ENCODE results near the gene SCAPER.

Gene SCAPER, protein sequence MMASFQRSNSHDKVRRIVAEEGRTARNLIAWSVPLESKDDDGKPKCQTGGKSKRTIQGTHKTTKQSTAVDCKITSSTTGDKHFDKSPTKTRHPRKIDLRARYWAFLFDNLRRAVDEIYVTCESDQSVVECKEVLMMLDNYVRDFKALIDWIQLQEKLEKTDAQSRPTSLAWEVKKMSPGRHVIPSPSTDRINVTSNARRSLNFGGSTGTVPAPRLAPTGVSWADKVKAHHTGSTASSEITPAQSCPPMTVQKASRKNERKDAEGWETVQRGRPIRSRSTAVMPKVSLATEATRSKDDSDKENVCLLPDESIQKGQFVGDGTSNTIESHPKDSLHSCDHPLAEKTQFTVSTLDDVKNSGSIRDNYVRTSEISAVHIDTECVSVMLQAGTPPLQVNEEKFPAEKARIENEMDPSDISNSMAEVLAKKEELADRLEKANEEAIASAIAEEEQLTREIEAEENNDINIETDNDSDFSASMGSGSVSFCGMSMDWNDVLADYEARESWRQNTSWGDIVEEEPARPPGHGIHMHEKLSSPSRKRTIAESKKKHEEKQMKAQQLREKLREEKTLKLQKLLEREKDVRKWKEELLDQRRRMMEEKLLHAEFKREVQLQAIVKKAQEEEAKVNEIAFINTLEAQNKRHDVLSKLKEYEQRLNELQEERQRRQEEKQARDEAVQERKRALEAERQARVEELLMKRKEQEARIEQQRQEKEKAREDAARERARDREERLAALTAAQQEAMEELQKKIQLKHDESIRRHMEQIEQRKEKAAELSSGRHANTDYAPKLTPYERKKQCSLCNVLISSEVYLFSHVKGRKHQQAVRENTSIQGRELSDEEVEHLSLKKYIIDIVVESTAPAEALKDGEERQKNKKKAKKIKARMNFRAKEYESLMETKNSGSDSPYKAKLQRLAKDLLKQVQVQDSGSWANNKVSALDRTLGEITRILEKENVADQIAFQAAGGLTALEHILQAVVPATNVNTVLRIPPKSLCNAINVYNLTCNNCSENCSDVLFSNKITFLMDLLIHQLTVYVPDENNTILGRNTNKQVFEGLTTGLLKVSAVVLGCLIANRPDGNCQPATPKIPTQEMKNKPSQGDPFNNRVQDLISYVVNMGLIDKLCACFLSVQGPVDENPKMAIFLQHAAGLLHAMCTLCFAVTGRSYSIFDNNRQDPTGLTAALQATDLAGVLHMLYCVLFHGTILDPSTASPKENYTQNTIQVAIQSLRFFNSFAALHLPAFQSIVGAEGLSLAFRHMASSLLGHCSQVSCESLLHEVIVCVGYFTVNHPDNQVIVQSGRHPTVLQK (N-terminal part only)

GRCh38 chr15:76905013-76905839 lies at the start of gene SCAPER:
Gene SCAPER, minus strand, starts transcription at chr15:76905340. Its CDS starts 21,523 bp downstream, at chr15:76883817.
- DNase-seq (ENCODE audit: low spot score): peak; percentile 78

DNA sequence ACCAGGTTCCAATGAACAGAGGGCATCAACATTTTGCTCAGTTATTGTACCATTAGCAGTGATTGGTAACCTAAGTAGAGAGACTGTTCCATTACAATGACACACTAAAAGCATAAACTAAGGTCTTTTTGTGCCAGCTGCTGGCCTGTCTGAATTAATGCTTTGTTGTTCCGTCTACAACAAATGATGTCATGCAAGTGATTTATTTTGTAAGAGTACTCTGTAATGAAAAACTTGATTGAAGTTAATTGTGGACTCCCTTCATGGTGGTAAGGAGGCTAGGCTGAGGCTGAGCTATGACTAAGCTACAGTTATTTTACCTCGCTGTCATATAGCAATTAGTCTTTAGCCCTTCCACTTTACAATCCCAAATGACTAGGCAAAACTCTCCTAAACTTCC lies 49.6 kb upstream of the SCAPER start:
- DNase-seq (ENCODE audit: low spot score): no peak

GRCh38 chr15:76953913-76954312 lies 48.8 kb upstream of the SCAPER start:
- DNase-seq (ENCODE audit: low spot score): no peak

GRCh38 chr15:76951220-76951619 lies 46.1 kb upstream of the SCAPER start:
- no peak for DNase-seq (ENCODE audit: low spot score)

DNA sequence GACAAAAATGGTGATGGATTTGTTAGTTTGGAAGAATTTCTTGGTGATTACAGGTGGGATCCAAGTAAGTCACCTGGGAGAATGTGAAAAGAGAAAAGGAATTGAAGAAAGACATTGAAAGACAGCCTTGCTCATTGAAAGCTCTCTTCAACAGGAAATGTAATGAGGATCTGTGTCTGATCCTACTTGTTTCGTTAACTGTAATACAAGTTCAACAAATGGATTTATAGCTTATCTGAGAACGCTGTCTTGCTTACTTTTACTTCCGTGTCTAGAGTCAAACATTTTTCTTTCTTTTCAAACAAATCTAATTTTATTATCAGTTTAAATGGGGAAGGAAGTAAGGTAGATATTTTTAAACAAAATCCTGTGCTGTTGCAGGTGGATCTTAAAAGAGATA lies 42.3 kb upstream of the SCAPER start:
- DNase-seq (ENCODE audit: low spot score): no peak

GRCh38 chr15:76945494-76946093 lies 40.5 kb upstream of the SCAPER start:
- no peak for DNase-seq (ENCODE audit: low spot score)

DNA sequence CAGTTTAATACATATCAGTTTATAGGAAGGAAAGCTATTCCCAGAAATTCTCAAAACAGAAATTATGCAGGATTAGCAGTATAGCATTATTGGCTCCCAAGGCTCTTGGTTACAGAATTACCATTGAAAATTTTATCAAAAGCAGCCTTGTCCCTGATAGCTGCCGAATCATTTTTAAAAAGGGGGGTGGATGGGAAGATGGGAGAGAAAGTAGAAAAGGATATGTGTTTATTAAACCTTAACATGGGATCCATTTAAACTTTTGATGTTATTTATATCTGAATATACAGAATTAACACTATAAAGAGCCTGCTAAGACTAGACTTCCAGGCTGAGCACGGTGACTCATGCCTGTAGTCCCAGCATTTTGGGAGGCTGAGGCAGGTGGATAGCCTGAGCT lies 37.2 kb upstream of the SCAPER start:
- DNase-seq (ENCODE audit: low spot score): no peak

DNA sequence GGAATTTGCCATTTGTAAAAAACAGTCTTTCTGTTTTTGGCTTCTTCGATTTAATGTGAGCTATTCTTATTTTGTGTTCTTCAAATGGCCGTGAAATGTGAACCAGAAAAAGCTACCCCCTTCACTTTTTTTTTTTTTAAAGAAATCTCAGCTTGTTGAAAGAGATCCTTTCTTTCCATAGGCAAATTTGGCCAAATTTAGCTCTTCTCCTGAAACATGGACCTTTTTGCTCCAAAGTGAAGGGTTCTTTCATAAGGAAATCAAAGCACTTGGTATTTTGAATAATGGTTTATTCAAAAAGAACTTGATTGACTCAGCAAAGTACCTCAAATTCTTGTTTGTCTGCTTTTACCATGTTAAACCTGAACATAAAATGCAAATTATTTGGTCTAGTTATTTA lies 36.5 kb upstream of the SCAPER start:
- DNase-seq (ENCODE audit: low spot score): no peak

- no peak for DNase-seq (ENCODE audit: low spot score)
Observed at GRCh38 chr15:76939715-76940114, 34.6 kb upstream of the SCAPER start.

DNA sequence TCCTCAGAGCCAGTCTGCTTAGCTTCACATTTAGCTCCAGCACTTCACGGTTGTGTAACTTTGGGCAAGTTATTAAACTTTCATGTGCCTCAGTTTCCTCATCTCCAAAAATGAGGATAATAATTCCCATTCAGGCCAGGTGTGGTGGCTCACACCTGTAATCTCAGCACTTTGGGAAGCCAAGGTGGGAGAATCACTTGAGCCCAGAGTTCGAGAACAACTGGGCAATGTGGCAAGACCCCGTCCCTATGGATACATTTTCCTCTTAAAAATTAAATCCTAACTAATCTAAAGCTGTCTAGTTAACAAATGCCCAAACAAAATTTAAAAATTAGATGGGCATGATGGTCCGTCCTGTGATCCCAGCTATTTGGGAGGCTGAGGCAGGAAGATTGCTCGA lies 33.6 kb upstream of the SCAPER start:
- DNase-seq (ENCODE audit: low spot score): no peak

- DNase-seq (ENCODE audit: low spot score): no peak
Observed at GRCh38 chr15:76936671-76937070, 31.5 kb upstream of the SCAPER start.

DNA sequence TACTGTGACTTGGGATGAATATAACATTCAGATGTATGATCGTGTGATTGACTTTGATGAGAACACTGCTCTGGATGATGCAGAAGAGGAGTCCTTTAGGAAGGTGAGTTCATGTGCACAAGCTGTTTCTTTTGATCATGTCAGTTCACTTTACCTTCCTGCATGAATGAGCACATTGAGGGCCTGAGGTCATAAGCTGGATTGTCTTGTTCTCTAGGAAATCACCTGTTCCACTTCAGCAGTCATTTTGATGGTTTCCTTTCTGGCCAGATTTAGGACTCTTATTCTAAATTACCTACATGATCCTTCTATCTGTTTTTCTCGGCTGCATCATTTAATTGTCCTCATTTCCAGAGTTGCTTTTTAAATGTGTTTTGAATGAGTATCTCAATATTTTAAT lies 30.5 kb upstream of the SCAPER start:
- DNase-seq (ENCODE audit: low spot score): no peak

DNA sequence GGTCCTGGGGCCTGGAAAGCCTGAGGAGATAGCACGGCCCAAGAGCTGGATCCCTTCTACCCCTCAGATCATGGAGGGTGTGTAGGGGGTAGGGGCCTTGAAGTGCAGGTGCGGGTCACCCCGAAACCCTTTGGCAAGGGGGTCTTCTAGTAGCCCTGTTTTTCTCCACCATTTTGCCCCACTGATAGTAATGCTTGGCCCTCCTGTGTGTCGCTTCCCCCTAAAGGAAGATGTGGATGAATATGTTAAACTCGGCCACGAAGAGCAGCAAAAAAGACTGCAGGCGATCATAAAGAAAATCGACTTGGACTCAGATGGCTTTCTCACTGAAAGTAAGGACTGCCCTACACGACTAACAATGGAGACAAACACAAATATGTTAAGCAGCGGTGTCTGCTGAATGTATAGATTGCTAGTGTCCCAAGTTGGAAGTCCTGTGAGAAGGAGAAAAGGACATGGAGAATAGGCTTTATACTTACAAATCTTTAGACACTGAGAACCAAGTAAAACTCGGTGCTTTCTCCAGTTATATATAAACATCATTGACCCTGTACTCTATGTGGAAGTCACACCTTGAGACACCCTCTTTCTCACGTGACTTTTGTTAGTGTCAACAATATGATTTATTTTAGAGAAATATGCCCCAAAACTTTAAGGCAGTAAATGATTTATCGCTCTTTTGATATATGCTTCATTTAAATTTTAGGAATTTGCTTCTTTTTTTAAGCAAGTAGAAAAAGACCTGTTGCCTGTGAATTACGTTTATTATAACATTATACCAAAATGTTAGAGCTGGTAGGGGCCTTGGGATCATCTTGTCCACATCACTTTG lies 27.2 kb upstream of the SCAPER start:
- DNase-seq (ENCODE audit: low spot score): no peak

GRCh38 chr15:76931397-76932134 lies 26.4 kb upstream of the SCAPER start, which contains the start of gene RCN2:
Gene RCN2, plus strand, starts transcription at chr15:76931749. Its CDS starts 93 bp downstream, at chr15:76931842.
- DNase-seq (ENCODE audit: low spot score): peak; percentile 91

- no peak for DNase-seq (ENCODE audit: low spot score)
Observed at GRCh38 chr15:76930831-76931396, 25.8 kb upstream of the SCAPER start.

GRCh38 chr15:76929011-76929760 lies 24.0 kb upstream of the SCAPER start:
- no peak for DNase-seq (ENCODE audit: low spot score)

DNA sequence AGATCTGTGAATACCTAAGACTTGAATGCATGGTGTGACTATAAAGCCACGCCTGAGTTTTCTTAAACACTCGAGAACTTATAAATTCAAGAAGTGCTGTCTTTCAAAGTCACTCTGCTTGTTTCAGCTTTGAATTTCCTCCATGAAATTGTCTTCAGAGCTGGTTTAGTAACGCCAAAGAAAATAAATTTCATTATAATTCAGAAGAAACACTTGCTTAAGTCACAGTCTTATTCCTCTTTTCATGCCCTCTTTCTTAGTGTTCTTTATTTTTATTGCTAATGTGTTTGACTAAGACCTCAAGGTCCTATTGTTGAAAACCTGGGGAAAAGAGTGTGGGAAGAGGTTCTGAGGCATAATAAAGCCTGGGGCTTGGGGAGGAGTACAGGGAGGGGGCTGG lies 23.1 kb upstream of the SCAPER start:
- no peak for DNase-seq (ENCODE audit: low spot score)

DNA sequence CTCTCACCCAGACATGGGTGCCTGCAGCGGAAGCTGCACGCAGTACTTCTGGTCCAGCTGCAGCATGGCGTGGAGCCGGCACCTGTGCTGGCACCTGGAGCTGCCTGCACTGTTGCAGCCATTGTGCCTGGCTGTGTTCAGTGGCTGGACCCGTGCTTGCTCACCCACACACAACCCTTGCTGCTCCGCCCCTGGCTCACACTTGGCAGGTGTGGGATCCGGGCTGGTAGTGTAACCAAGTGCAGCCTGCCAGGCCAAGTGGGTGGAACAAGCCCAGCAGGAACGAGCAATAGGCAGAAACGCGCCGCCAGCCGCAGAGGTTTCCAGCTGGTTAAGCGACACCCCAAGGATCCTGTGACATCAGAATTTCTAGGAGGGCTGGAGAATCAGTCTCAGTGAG lies 11.2 kb upstream of the SCAPER start:
- no peak for DNase-seq (ENCODE audit: low spot score)

Data from kidney capillary endothelial cell (primary cell).